Stimulated activated CD8-positive, alpha-beta memory T cell treated with anti-CD3 and anti-CD28 coated beads, Interleukin-15, amount 100 ng/mL, for 1 hour (primary cell): ENCODE results near the gene MFSD12.
"Not testable (repeated sequence)": the region's sequence is repeated elsewhere in the genome, so short reads cannot be mapped to it uniquely, and the experiment has no call there.

ENCODE experiments used
- DNase-seq: peaks from one replicate; pipeline ENCODE4 v3.0.0-alpha.2; 2020; ENCODE audit warnings: low read depth

Gene MFSD12

DNA sequence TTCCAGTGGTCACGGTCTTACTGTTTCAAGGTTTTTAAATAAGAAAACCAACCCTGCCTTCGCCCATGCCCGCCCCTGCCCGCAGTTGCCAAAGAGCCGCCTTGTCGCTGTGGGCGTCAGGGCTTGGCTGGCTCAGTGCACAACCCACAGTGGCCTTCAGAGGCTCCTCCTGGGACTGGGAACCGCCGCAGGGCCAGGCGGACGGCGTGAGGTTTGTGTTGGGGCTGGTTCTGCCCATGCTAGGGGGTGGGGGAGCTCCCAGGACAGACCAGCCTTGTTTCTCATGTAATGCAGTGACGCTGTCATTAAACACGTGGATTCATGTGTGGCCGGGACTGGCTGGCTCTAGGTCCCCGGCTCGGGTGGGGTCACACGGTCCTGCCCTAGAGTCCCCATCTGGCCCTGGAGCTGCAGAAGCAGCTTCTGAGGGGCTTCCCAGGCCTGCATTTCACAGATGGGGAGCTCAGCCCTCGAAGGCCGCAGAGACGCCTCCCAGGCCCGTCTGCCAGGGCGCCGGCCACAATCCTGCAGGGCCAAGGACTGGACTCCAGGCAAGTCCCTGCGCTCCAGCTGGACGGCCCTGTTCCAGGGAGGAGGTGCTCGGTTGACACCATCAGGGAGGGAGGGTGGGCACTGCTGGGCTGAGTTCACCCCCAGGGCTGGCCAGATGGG lies 20.8 kb downstream of the MFSD12 start:
- DNase-seq = no peak

GRCh38 chr19:3535981-3536380 lies 21.4 kb downstream of the MFSD12 start:
- no peak for DNase-seq

DNA sequence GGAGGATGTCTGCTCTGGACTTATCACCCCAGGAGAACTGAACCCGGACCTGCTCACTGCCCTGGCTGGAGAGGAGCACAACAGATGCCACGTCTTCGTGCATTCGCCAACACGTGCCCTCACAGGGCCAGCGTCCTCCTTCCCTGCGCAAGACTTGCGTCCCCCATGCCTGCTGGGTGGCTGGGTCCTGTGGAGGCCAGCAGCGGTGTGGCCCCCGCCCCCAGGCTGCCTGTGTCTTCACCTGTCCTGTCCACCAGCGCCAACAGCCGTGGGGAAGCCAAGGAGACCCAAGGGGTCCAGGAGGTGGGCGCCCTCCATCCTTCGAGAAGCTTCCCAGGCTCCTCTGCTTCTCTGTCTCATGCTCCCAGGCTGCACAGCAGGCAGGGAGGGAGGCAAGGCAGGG lies 21.8 kb downstream of the MFSD12 start:
- no peak for DNase-seq

DNA sequence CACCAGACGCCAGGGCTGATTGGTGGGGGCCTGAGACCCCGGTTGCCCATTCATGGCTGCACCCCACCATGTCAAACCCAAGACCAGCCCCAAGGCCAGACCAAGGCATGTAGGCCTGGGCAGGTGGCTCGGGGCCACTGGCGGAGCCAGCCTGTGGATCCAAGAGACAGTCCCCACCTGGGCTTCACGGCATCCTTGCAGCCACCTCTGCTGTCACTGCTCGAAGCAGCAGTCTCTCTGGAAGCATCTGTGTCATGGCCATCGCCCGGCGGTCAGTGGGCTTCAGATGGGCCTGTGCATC lies 22.2 kb downstream of the MFSD12 start:
- DNase-seq = no peak

DNA sequence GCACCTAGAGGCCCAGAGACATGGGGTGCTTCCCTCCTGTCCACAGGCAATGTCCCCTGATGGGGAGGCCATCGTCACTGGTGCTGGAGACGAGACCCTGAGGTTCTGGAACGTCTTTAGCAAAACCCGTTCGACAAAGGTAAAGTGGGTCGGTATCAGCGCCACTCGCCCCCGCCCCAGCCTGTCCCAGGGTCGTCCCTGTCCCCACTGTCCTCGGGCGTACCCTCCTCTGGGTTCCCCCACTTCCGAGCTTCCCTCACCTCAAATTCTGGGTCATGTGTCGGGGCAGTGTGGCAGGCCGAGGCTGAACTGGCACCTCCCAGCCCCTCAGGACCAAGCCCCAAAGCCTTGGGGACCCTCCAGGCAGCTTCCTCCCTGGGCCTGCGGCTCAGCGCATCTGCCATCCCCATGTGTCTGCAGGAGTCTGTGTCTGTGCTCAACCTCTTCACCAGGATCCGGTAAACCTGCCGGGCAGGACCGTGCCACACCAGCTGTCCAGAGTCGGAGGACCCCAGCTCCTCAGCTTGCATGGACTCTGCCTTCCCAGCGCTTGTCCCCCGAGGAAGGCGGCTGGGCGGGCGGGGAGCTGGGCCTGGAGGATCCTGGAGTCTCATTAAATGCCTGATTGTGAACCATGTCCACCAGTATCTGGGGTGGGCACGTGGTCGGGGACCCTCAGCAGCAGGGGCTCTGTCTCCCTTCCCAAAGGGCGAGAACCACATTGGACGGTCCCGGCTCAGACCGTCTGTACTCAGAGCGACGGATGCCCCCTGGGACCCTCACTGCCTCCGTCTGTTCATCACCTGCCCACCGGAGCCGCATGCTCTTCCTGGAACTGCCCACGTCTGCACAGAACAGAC lies 22.8 kb downstream of the MFSD12 start:
- DNase-seq = no peak

GRCh38 chr19:3533563-3534216 lies 23.7 kb downstream of the MFSD12 start:
- no peak for DNase-seq

DNA sequence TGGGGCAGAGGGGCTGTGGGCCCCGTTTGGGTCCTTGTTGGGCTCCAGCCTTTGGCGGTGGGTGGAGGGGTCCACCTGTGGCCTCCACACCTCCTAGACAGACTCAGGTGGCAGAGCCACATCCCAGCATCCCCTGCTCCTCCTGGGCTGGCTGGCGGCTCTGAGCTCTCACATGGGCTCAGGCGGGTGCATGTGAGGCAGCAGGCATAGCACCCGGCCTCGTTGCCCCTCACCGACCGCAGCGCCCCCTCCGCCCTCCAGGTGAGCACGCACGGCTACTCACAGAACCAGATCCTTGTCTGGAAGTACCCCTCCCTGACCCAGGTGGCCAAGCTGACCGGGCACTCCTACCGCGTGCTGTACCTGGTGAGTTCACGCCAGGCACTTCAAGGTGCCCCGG lies 24.4 kb downstream of the MFSD12 start:
- no peak for DNase-seq

GRCh38 chr19:3532154-3532786 lies 25.1 kb downstream of the MFSD12 start:
- DNase-seq = no peak

DNA sequence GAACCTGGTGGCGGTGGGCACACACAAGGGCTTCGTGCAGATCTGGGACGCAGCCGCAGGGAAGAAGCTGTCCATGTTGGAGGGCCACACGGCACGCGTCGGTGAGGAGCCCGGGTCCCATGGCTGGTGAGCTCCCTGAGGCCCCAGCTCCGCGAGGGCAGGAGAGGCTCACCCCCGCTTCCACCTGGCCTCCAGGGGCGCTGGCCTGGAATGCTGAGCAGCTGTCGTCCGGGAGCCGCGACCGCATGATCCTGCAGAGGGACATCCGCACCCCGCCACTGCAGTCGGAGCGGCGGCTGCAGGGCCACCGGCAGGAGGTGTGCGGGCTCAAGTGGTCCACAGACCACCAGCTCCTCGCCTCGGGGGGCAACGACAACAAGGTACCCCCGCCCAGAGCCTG lies 25.7 kb downstream of the MFSD12 start:
- no peak for DNase-seq

- no peak for DNase-seq
Observed at GRCh38 chr19:3530389-3530788, 27.0 kb downstream of the MFSD12 start.

DNA sequence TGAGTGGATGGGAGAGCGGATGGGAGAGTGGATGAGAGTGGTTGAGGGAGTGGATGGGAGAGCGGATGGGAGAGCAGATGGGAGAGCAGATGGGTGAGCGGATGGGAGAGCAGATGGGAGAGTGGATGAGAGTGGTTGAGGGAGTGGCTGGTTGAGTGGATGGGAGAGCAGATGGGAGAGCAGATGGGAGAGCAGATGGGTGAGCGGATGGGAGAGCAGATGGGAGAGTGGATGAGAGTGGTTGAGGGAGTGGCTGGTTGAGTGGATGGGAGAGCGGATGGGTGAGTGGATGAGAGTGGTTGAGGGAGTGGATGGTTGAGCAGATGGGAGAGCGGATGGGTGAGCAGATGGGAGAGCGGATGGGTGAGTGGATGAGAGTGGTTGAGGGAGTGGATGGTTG lies 28.1 kb downstream of the MFSD12 start:
- not testable (repeated sequence) for DNase-seq

- no peak for DNase-seq
Observed at GRCh38 chr19:3528539-3529211, 28.7 kb downstream of the MFSD12 start.

GRCh38 chr19:3528080-3528479 lies 29.3 kb downstream of the MFSD12 start:
- DNase-seq = no peak

DNA sequence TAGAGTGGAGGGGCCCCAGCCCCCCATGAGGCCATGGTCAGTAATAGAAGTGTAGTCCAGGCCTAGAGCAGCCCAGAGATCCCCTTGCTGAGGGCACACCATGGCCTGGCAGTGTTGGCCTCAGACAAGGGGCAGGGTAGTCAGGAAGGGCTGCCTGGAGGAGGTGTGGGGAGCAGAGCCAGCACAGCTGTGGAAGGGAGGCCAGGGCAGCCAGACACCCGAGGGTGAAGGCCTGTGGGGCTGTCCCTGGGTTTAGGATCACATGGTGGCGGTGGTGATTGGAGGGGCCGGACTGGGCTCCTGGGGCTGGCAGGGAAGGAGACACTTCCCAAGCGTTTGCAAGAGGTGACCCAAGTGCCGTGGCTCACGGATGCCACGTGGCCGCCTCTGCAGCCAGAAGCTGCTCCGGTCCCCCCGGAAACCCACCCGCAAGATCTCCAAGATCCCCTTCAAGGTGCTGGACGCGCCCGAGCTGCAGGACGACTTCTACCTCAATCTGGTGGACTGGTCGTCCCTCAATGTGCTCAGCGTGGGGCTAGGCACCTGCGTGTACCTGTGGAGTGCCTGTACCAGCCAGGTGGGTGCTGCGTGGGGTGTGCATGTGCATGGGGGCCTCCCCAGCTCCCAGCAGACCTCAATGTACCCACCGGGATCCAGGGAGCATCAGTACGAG lies 30.0 kb downstream of the MFSD12 start:
- DNase-seq = no peak

GRCh38 chr19:3526507-3527237 lies 30.7 kb downstream of the MFSD12 start:
- no peak for DNase-seq

- no peak for DNase-seq
Observed at GRCh38 chr19:3524904-3525451, 32.4 kb downstream of the MFSD12 start.

- no peak for DNase-seq
Observed at GRCh38 chr19:3524078-3524842, 33.1 kb downstream of the MFSD12 start.

DNA sequence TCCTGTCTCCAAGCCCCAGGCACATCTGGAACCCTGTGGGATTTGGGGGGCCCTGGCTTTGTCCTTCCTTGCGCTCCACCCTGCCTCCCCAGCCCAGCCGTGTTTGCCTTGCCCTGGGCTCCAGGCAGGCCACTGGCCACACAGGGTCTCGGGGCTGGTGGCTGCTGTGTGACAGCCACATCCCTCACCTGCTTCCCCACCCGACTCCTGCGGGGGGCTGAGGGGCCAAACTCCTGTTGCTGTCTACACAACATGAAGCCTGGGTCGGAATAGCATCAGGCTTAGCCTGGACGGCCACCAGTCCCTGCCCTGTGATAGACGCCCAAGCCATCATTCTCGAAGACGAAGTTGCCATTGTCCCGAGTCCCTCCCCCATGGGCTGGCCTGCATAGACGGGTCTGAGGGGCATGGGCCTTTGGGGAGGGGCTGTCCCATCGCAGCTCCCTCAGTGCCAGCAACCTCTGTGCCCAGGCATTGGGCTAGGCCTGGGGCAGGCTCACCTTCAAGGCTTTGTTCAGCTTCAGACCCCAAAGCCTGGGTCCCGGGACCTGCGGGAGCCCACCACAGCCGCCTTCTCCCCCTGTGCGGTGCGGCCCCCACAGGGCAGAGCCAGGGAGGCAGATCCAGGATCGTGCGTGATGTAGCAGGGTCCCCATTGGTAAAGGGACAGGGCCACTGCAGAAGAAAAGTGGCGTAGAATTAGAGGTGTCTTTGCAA lies 33.9 kb downstream of the MFSD12 start:
- DNase-seq = no peak
